Thoracic aorta (tissue), 2 donors: Measurements from ENCODE around the gene SERPINA10. TPM values are rescaled to one million over a fixed set of nuclear protein-coding genes. Genes with fewer than 3 reads are reported as not detected.

Source experiments
- ATAC-seq: fragments of 150-250 bp; one replicate; pipeline ENCODE4 v1.8.0; 2017; ENCODE audit warnings: low read depth; ENCODE audit not compliant: insufficient number of reproducible peaks, low FRiP score
- DNase-seq: peaks from one replicate; pipeline ENCODE4 v3.0.0-alpha.2; 2020; ENCODE audit warnings: low spot score
- H3K27ac ChIP-seq, 2 donors: fragments of 200-600 bp; sonication (generic); 1 replicate in 1 of 2; 2 replicates in 1 of 2; pipeline ENCODE4 v1.5.1; 2016; ENCODE audit warnings: mild to moderate bottlenecking in 2 of 2, moderate library complexity in 2 of 2
- H3K27me3 ChIP-seq: fragments of 200-600 bp; sonication (generic); replicated peaks from 2 replicates; pipeline ENCODE4 v1.6.0; 2016; ENCODE audit warnings: mild to moderate bottlenecking; ENCODE audit not compliant: insufficient read depth
- H3K36me3 ChIP-seq: fragments of 200-600 bp; sonication (generic); one replicate; pipeline ENCODE4 v1.5.1; 2016
- H3K4me1 ChIP-seq, 2 donors: fragments of 200-600 bp; sonication (generic); 1 replicate in 1 of 2; 2 replicates in 1 of 2; pipeline versions ENCODE4 v1.5.1 to v1.6.0; 2016; ENCODE audit warnings: low read depth in 2 of 2, mild to moderate bottlenecking in 1 of 2; ENCODE audit not compliant: control insufficient read depth in 1 of 2
- H3K4me3 ChIP-seq: fragments of 200-600 bp; sonication (generic); 2 replicates; pipeline ENCODE4 v1.5.1; 2016; ENCODE audit warnings: mild to moderate bottlenecking
- H3K9me3 ChIP-seq: fragments of 200-600 bp; sonication (generic); 2 replicates; pipeline ENCODE4 v1.5.1; 2016
- total RNA-seq, 2 donors: library from RNA; depleted of rRNA; stranded (reverse); fragments of >200 nt; gene quantifications; one replicate each; pipeline versions ENCODE4 v1.1.0 to v1.2.3, GENCODE V29; 2016
- TF ChIP-seq, protein P1 (sequence below): fragments of 200-600 bp; sonication (generic); IDR thresholded peaks from one replicate; pipeline ENCODE4 v1.5.1; 2019; ENCODE audit warnings: antibody characterized with exemption

The SERPINA10 gene
- total RNA-seq, 2 donors from 2014 or later = 0.28 TPM; not detected in 1

DNA sequence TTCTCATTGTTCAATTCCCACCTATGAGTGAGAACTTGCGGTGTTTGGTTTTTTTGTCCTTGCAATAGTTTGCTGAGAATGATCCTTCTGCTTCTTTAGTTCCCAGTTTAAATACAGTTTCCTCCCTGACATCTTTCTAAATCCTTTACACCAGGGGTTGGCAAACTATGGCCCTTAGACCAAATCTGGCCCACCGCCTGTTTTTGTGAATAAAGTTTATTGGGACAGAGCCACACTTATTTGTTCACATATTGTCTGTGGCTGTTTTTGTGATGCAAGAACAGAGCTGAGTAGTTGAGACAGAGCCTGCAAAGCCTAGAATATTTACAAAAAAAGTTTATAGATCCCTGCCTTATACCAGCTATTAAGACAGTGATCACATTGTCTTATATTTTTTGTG, 53.7 kb downstream of the SERPINA10 start:
- no peaks in the 10 kb centered on the region for H3K27me3 ChIP-seq
- H3K4me1 ChIP-seq = no peaks in the 10 kb centered on the region
- TF ChIP-seq, protein P1, sequence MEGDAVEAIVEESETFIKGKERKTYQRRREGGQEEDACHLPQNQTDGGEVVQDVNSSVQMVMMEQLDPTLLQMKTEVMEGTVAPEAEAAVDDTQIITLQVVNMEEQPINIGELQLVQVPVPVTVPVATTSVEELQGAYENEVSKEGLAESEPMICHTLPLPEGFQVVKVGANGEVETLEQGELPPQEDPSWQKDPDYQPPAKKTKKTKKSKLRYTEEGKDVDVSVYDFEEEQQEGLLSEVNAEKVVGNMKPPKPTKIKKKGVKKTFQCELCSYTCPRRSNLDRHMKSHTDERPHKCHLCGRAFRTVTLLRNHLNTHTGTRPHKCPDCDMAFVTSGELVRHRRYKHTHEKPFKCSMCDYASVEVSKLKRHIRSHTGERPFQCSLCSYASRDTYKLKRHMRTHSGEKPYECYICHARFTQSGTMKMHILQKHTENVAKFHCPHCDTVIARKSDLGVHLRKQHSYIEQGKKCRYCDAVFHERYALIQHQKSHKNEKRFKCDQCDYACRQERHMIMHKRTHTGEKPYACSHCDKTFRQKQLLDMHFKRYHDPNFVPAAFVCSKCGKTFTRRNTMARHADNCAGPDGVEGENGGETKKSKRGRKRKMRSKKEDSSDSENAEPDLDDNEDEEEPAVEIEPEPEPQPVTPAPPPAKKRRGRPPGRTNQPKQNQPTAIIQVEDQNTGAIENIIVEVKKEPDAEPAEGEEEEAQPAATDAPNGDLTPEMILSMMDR = no peak
- no peak overlapping the region for H3K4me3 ChIP-seq
- ATAC-seq = no peak
- H3K36me3 ChIP-seq = no peaks in the 10 kb centered on the region
- H3K27ac ChIP-seq = no peak overlapping the region
- no peak for DNase-seq
- no peaks in the 10 kb centered on the region for H3K9me3 ChIP-seq

DNA sequence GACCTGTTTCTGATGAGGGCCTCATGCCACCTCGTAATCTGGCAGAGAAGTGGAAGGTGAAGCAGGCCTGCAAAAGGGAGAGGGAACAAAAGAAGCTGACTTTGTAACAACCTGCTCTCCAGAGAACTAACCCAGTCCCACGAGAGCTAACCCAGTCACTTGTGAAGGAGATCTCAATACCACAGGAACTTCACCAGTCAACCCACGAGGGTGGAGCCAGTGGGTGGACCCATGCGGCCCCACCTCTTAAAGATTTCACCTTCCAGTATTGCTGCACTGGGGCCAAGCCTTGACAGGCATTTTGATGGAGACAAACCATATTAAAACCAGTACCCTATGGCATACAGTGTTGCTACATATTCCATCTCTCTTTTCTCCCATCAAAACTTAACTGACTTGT, 55.1 kb downstream of the SERPINA10 start:
- no peak overlapping the region for H3K27ac ChIP-seq
- DNase-seq = no peak
- TF ChIP-seq, protein P1 = no peak
- H3K9me3 ChIP-seq = no peaks in the 10 kb centered on the region
- H3K4me3 ChIP-seq = no peak overlapping the region
- H3K36me3 ChIP-seq = no peaks in the 10 kb centered on the region
- H3K27me3 ChIP-seq = no peaks in the 10 kb centered on the region
- ATAC-seq = no peak
- no peaks in the 10 kb centered on the region for H3K4me1 ChIP-seq

DNA sequence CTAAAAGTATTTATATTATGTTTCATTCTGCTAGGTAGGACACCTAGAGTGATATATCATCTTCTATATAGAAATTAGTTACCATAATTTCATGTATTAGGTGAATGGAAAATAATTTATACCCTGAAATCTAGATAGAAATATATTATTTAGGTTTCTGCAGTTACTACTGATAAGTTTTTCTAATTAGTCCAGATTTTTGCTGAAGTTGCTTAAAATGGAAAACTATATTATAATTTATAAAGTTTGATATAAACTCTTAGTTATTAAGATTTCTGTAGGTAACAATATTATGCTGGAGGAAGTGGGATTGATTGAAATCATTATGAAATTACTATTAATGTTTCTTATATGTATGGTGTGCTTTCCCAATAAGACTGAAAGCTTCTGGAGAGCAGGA, 56.0 kb downstream of the SERPINA10 start:
- DNase-seq (no peak), ATAC-seq (no peak)
- no peaks in the 10 kb centered on the region for H3K4me1 ChIP-seq
- TF ChIP-seq, protein P1 = no peak
- no peaks in the 10 kb centered on the region for H3K36me3 ChIP-seq
- H3K27ac ChIP-seq = no peak overlapping the region
- H3K4me3 ChIP-seq = no peak overlapping the region
- no peaks in the 10 kb centered on the region for H3K27me3 ChIP-seq
- H3K9me3 ChIP-seq = no peaks in the 10 kb centered on the region

Other genes starting within 250 kb of the SERPINA10 start
- gene DDX24, start 212.1 kb downstream of the SERPINA10 start, total RNA-seq = 100 to 1,000 TPM; 139 to 228 TPM
- 1 to 10 TPM; 4.2 to 5.0 TPM for gene IFI27L1, start 212.0 kb downstream of the SERPINA10 start, total RNA-seq
- 10 to 100 TPM; 79.8 to 96.3 TPM for gene IFI27, start 182.5 kb downstream of the SERPINA10 start, total RNA-seq
- 100 to 1,000 TPM in 1 of 2 donors, 10 to 100 TPM in 1; 42.7 to 150 TPM for gene IFI27L2, start 163.7 kb downstream of the SERPINA10 start, total RNA-seq
- gene PPP4R4, start 118.9 kb downstream of the SERPINA10 start, total RNA-seq = 1 to 10 TPM in 1 of 2 donors, under 1 TPM in 1; 0.27 to 8.9 TPM
- not detected for gene SERPINA6, start 30.1 kb upstream of the SERPINA10 start, total RNA-seq
- not detected for gene SERPINA2, start 73.4 kb upstream of the SERPINA10 start, total RNA-seq
- gene SERPINA1, start 95.3 kb upstream of the SERPINA10 start, total RNA-seq = 10 to 100 TPM; 15.2 to 22.4 TPM
- not detected for gene SERPINA11, start 159.5 kb upstream of the SERPINA10 start, total RNA-seq
- 1 to 10 TPM in 1 of 2 donors, not detected in 1; 2.3 TPM for gene SERPINA9, start 182.9 kb upstream of the SERPINA10 start, total RNA-seq
- not detected for gene SERPINA12, start 216.2 kb upstream of the SERPINA10 start, total RNA-seq